Activated CD8-positive, alpha-beta memory T cell treated with anti-CD3 and anti-CD28 coated beads for 4 hours (primary cell): ENCODE results near the gene KAT7.

Experiments used
- DNase-seq, 2 donors: peaks; one replicate each; pipeline ENCODE4 v3.0.0-alpha.2; 2020; ENCODE audit warnings: low read depth in 2 of 2

KAT7 gene

DNA sequence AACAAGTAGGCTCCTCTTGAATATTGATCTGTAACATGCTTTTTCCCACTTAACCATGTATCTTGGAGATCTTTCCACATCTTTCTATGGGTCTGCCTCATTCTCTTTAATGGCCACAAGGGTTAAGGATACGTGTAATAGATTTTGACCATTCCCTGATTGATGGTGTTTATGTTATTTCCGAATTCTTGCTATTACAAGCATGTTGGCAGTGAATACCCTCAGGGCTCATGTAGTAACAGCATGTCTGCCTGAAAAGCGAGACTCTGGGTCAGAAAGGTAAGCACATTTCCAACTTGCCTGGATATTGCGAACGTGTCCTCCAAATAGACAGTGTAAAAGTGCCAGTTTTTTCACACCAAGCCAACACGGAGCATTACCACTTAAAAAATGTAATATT is 54.4 kb downstream of the KAT7 start:
- no peak for DNase-seq

DNA sequence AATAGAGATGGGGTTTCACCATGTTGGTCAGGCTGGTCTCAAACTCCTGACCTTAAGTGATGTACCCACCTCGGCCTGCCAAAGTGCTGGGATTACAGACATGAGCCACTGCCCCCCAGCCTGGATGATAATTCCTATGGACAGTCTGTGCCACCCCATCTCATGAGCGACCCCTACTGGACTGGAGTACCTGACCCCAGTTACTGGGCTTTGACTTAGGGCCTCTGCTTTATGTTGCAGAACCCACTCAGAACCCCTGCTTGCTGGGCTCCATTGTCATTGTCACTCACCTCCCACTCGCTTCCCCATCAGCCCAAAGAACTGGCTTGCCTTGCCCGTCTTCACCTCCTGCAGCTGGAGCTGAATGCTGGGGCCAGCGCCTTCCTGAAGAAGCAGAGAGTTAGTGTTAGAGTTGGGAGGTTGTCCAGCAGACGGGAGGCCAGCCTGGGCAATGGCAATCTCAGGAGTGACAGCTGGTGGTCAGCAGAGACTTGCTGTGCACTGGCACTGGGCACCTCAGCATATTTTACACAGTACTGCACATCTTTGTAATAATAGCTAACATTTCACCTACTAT is 55.4 kb downstream of the KAT7 start:
- no peak for DNase-seq

DNA sequence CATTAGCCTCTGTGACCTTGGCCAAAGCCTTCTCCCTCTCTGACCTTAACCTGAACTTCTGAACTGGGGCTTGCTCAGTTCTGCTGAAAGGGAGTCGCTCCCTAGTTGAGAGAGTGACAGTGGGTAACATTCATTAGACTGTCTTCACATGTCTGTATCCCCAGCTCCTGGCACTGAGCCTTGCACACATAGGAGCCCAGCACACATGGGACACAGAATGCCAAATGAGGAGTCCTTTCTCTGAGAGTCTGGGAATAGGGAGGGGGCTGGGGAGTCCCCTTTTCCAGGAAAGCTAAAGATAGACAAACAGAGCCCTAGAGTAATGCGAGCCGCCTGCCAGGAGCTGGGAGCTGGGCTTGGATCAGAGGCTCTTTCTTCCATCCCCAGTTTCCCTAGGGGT is 56.8 kb downstream of the KAT7 start:
- DNase-seq, result no peak

DNA sequence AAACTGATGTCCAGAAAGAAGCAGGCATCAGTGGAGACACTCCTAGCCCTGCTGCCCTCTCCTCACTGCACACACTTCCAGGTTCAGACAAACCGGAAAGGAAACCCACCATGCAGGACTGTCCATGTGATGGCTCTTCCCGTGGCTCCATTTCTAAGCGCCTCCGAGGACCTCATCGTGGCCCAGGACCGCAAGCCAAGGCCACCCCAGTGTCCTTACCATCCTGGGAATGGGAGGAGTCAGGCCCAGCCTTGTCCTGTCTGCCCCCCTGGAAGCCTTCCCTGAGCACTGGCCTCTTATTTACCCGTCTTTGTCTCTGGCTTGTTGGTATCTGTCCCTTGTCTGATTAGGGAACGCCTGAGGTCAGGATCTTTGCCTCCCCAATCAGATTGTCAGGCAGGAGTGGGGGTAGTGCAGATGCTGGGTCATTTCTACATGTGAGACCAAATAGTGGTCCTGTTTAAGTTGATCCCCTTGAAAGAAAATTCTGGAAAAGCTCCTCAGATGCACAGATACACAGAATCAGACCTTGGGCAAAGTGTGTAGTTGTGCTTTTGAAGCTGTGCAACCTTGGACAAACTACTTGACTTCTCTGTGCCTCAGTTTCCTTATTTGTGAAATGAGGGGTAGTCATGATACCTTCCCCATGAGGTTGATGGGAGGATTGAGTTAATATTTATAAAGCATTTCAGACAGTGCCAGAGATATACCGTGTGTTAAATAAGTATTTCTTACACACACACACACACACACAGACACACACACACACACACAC is 58.6 kb downstream of the KAT7 start:
- DNase-seq, result no peak

DNA sequence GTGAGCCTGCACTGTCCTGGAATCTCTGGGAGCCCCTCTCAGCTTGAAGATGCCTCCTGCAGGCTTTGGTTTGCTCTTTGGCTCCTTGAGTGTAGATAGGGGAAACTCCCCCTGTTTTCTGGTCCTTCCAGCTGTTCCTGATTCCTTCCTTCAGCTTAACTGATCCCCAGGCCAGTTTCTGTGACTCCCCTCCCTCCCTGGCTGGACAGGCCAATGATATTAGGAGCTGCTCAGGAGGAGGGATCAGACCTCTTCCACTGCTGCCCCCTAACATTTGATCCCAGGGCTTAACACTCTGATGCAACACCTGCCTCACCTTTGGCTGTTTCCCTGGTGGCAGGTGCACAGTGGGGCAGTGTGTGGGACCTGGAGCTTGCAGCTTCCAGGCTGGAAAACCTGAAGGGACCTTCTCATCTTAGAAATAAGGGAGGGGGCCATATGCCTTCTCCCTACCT is 59.6 kb downstream of the KAT7 start, which contains the start of gene TAC4:
TSS of gene TAC4 (minus strand) at position 51 of the 455 bp plus-strand sequence. CDS start 52 bp downstream, outside the sequence.
- DNase-seq, result no peak

DNA sequence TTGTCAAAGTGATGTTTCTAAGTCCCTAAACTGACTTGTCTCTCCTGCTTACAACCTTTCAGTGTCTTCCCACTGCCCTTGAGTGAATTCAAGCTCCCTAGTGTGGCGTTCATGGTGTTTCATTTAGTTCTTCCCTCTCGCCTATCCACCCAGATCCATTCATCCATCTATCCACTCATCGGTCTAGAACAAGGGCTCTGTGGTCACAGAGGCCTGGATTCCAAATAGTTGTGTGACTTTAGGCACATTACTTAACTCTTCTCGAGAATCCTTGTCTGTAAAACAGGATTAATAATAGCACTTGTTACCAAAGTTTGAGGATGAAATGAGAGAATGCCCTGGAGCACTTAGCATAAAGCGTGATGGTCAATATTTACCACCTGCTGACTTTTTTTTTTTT is 60.3 kb downstream of the KAT7 start:
- DNase-seq, result no peak

DNA sequence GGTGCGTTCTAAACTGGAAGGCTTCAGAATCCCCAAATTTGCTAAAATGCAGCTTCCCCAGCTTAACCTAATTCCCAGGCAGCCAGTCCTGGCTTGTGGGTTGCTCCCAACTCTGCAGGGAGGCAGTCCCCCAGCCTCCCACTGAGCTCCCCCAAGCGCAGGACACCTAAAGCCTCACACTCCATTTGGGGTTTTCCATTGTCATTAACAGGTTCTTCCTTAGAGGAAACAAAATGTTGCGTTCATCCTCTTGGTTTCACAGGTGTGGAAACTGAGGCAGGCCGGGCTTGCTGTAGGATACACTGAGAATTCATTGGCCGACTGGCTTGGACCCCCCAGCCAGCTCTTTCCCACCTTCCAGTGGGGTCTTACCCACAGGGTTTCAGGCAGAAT is 61.7 kb downstream of the KAT7 start:
- DNase-seq, result no peak

DNA sequence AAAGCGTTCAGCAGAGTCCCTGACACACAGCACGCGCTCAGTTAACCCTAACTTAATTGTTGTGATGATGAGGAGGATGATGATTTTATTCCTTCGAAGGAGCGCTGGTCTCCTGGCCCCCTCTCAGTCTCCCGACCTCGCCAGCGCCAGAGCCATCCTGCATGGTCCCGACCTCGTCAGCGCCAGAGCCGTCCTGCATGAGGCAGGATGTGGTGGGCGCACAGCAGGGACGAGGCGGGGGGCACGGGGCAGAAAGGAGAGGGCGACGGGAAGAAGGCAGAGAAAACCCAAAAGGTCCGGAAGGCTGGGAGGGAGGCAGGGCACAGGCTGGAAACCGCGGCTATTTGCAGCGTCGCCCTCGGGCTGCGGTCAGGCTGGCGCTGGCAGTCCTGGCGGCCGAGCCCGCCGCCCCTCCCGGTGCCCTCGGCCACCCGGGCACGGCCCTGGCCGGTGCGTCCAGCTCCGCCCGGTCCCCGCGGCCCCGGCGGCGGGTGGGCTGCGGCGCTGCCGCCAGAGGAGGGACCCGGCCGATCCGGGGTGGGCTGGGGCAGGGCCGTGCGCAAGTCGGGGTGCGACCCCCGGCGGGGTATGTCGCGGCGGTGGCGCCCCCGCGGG is 62.4 kb downstream of the KAT7 start:
- no peak for DNase-seq

DNA sequence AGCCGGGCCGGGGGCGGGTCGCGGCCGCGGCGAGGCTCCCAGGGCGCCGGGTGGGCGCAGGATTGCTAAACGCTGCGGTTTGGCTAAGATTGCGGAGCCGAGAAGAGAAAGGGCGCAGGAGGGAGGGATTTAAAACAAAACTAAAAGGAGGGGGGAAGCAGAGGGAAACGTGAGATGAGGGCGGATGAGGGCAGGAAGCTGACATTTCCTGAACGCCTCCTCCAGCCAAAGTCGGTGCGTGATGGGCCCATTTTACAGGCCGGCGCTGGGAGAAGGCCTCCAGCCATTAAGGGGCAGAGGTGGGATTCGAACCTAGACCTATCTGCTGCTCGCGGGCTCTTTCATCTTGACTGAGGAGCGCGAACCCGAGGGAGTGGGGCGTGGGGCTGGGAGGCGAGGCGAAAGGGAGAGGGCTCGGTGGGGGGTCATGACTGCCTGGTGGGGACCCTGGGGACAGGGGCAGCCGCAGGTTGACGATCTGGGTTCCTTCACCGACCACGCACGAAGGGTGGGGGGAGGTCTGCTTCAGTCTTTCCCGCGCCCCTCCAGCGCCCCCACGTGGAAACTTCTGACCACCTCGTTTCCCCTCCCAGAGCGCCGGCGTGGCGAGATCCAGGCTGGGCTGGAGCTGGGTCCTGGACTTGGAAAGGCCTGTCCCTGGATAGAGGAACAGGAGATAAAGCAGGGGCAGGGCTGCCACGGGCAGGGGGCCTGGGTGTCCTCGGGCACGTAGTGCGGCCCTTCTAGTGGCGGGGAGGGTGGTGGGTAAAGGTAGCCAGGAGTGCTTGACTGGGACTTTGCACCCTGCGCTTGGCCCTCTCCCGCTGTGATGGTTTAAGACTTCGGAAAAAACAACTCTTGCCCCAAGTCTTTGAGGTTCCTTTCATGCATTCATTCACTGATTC is 63.2 kb downstream of the KAT7 start:
- peak; percentile 36 to 46 for DNase-seq

DNA sequence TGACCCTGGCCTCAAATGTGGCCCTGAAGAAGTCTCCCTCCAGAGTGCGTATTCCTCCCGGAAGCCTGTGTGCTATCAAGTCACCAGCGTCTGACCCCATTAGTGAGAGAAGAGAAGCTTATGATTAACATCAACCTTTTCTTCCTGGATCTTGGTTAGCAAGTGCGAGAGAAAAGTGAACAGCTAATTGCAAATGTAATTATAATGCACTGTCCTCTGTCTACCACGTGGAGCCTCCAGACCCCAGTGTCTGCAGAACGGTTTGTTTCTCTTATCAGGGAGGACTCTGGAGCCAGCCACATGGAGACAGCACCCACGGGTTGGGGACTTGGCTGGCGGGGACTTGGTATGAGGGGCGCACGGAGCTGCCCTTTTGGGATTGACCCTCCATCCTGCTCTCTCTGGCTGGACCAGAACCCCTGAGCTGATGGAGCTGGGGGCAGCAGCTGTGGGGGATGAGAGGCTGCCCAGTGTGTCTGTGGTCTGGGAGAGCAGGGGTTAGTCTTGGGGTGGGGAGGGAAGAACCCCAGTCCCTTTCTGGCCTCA is 65.1 kb downstream of the KAT7 start:
- no peak for DNase-seq

DNA sequence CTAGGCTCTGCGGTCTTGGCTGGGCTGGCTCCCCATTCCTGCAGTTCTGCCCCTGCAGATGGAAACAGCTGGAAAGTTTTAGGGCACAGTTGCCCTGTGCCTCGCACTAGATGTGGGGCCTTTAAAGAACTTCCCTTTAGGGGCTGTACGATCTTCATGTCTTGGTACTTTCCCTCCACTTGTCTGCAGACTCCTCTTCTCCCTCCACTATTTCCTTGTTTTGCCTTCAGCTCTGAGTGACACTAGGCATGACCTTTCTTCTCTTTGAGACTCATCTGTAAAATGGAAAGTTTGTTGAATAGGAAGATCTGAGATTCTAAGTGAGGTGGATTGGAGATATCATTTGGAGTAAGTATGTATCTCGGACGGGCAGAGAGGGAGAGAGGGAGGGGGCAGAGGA is 65.6 kb downstream of the KAT7 start:
- DNase-seq, result no peak

DNA sequence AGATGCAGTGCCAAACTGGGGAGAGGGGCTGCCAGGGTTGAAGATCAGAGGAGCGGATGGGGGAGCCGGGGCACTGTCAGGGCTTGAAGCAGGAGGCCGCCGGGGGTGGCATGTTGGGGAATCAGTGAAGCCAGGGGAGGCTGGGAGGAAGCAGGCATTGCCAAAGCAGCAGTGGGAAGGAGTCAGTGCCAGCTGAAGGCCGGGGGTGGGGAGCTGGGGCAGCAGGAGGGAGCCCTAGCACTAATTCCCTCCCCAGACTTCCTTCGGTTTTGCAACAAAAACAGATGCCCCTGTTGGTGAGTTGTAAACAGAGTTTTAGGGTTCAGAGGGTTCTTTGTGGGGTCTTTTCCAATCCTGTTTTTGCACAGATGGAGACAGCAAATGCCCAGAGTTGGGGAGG is 70.3 kb downstream of the KAT7 start:
- no peak for DNase-seq

DNA sequence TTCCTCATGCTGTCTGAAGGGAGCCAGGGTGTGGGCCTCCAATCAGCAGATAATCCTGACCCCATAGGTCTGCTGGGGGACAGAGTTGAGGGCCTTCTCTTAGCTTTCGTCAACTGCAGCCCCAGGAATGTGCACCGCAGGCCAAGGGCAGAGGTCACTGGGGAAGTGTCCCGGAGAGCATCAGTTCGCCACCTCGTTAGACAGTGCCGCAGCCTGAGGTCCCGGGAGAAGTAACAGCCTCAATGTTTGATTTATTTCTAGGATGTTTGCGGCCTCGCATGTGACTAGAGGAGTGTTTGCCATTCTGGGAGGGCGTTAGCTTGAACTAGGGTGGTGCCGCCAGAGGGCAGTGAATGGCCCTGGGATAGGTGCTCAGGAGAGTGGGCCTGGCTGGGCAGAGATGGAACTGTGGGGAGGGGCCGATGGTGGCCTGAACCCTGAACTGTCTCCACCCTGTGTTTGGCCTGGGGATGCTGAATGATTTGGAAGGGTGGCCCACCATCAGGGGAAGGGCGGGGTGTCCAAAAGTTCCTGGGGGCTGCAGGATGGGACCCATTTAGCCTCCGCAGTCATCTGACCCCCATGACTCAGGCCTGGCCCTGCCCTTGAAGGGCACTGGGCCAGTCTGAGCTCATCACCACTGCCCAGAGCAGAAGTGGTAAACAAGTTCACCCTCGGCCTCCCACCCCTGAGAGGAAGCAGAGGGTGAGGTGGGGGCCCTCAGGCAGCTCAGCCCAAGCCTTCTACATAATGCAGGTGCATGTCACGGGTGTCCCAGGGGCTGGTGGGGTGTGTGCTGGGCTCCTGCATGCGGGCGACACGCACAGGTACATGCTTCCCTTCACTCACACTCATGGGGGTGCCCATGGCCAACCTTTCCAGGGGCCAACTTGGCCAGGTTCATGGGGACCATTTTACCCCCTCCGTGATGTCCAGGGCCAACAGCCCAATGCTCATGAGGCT is 71.8 kb downstream of the KAT7 start:
- no peak for DNase-seq

DNA sequence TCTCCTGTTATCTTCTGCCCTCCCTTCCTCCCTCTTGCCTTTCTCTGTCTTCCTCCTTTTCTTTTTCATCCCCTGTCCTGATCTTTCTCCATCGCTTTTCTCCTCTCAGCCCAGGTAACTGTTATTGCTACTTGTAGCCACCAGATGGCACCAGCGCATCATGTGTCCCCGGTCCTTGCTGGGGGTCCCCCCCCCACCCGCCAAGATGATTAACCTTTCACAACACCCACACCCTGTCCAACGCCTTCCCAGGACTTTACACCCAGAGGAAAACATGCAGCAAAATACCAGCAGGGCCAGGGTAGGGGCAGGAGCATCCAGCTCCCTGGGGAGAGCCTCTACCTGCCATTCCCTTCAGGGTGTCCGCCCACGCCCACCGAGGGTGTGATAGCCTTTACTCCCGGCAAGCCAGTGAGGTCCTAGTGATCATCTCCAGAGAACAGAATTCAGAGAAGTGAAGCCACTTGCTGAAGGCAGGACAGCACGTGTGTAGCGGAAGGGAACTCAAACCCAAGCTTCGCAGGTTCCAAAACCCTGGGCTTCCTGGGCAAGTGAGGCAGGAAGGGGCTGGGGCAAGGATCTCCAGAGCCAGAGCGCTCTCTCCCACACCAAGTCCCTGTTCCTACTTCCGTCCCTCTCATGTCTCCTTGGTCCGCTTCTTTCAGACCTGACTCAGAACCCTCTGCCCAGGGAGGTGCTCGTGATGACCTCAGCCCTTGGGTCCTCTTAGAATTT is 72.8 kb downstream of the KAT7 start:
- peak; percentile 34 to 43 for DNase-seq

DNA sequence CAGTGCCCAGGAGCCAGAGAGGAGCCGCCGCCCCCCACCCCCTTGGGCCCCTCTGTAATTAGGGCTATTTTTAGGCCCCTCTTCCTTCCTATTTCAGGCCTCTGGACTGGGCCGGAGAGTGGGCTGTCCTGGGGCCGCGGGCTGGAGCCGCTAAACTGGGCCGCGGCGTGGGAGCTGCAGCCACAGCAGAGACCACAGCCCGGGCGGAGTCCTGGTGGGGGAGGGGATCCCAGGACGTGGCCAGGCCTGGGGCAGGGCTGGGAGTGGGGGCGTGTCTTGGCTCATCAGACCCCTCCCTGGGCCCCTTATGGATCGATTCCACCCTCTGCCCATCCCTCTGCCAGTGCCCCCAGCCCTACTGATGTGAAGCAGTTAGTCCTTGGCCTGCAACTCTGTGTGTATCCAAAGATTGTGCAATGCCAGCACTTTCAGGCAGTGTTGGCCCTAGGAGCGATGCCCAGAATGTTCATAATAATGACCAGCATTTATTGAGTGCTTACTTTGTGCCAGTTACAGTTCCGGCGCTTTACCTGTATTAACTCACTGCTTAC is 74.4 kb downstream of the KAT7 start:
- no peak for DNase-seq

DNA sequence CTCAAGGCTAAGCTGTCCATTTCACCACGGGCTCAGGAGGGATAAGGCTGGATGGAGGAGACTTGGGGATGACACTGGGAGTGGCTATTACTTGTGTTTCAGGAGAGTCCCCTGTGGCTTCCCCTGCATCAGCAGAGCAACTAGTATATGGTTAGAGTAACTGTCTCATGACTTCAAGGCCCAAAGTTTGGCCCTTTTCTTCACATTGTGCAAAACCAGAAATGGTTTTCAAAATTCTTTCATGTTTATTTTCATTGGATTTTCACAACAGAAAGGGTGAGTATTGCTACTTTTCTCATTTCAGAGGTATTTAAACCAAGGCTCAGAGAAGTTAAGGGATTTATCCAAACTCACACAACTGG is 77.5 kb downstream of the KAT7 start:
- no peak for DNase-seq

DNA sequence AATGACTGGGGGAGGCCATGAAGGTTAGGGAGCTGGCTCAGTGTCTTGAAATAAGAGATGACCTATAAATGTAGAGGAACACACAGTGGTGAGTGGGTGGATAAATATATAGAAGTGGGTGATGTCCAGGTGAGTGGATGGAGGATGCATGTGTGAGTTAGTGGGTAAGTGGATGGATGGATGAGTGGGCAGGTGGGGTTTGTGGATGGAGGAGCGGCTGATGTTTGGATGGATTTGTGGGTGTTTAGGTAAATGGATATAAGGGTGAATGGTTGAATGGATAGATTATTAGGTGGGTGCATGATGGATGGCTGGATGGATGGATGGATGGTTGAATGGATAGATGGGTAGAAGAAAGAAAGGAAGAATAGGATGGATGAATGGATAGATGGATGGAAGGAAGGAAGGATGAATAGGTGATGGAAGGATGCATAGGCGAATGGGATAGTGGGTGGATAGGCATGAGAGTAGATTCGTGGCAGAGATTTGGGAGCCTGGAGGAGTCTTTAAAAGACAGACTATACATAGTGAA is 78.5 kb downstream of the KAT7 start:
- no peak for DNase-seq

DNA sequence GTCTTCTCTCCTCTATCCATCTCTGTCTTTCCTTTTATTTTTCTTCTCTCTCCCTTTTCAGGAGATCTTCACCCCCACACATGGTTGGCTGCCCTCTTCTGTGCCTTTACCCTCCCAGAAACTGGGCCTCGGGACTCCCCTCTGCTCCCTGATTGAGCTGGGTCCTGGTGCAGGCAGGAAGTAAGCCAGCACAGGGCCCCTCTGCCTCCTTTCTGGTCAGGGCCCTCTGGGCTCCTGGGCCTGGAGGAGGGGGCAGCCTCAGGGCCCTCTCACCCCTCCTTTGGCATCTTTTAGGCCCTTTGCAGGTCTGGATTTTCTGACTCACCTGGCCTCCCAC is 80.5 kb downstream of the KAT7 start:
- DNase-seq, result no peak

DNA sequence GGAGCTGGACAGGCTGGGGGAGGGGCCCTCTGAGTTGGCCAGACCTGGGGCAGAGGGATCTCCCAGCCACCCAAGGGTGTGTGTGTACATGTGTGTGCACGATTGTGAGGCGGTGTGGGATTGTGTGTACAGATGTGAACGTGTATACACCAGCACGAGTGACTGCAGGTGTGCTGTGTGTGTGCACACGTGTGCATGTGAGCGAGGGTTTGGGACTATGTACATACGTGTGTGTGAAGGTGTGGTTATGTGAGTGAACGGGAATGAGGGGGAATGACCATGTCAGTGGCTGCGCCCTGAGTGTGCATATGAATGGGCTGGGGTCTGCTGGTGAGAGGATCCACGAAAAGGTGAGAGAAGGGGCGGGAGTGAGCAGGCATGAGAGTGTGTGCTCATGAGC is 81.8 kb downstream of the KAT7 start:
- DNase-seq, result no peak

DNA sequence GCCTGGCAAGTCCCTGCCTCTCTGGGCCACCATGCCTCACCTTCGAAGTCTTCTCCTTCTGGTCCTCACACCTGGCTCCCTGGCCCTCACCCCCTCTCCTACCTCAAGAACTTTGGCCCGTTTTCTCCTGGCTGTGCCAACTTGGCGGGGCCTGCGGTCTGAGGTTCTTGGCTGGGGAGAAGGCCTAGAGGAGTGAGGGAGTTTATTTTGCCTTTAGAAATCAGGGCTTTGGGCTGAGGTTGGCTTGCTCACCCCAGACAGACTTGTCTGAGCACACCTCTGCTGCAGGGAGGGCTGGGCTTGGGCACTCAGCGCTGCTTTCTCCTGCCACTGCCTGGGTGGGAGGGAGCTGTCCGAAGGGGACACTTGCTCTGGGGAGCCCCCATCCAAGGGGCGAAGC is 82.7 kb downstream of the KAT7 start:
- no peak for DNase-seq
